HFF-Myc (cell line): ENCODE data around the gene SLC7A7.
"Not testable (repeated sequence)": the region's sequence is repeated elsewhere in the genome, so short reads cannot be mapped to it uniquely, and the experiment has no call there.

Experiments used
- DNase-seq: peaks from one replicate; pipeline ENCODE4 v3.0.0-alpha.2; 2011; ENCODE audit warnings: low read depth; ENCODE audit errors: extremely low read depth
- H3K4me3 ChIP-seq: replicated peaks from 2 replicates; pipeline ENCODE4 v1.5.1; 2011; ENCODE audit warnings: low read depth, mild to moderate bottlenecking, control low read depth, low read length
- CTCF ChIP-seq: IDR thresholded peaks from 2 replicates; pipeline ENCODE4 v1.5.1; 2012; ENCODE audit warnings: mild to moderate bottlenecking, low read depth, low read length, control low read depth; ENCODE audit errors: missing control alignments

The SLC7A7 gene

DNA sequence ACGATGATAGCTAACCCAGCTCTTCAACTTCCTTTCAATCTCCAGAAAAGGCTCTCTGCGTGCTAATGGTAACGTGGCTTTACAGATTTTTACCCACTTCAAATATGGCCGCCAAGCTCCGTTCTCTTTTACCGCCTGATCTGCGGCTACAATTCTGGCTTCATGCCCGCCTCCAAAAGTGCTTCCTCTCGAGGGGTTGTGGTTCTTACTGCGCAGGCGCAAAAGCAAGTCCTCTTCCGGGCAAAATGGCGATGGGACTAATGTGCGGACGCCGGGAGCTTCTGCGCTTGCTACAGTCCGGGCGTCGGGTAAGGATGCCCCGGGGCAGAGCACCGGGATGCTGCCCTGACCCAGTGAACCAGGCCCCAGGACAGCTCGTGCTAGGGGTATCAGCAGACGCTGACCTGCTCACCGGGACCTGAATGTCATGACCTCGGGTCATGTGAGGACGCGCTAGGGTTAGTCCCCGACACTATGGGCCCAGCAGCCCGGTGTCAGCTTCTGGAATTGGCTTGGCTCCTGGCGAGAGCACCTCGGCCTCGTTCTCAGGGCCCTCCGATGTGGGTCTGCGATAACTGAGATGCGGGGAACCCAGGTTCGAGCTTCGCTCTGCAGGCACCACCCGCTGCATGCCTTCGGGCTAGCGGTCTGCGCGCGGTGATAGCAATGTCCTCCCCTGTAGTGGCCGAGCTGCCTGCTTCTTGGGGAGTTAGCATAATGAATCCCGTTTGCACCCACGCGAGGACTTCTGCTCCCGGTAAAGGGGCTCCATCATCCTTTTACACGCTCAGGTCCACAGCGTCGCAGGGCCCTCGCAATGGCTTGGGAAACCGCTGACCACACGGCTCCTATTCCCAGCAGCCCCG, 48.5 kb downstream of the SLC7A7 start, which contains the start of gene OXA1L:
Gene OXA1L (plus strand): TSS at position 232 of the 866 bp plus-strand sequence. CDS start 14 bp downstream, at position 246.
- peak; percentile 95 for DNase-seq
- peak within 1 kb of the TSS; percentile 73 for H3K4me3 ChIP-seq
- TF ChIP-seq CTCF: no peak

DNA sequence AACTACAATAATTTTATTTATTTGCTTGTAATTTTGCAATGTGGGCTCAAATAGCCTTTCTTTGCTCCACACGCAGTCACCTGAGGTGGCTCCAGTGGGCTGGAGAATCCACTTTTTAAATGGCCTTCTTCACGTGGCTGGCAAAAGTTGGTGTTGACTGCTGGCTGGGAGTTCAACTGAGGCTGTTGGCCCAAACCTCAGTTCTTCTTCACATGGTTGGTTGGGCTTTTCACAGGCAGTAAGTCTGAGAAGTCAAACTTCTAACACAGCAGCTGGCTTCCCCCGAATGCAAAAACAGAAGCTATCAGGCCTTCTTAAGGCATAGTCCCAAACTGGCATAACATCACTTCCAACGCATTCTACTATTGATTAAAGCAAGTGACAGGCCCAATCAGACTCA, 50.9 kb downstream of the SLC7A7 start:
- TF ChIP-seq CTCF: no peak
- no peak for DNase-seq
- no peak overlapping the region for H3K4me3 ChIP-seq

- no peak for DNase-seq
- no peak overlapping the region for H3K4me3 ChIP-seq
- no peak for TF ChIP-seq CTCF
Observed at GRCh38 chr14:22761734-22762133, 53.5 kb downstream of the SLC7A7 start.

GRCh38 chr14:22757972-22758650, 57.1 kb downstream of the SLC7A7 start:
- H3K4me3 ChIP-seq, DNase-seq: not testable (repeated sequence)

DNA sequence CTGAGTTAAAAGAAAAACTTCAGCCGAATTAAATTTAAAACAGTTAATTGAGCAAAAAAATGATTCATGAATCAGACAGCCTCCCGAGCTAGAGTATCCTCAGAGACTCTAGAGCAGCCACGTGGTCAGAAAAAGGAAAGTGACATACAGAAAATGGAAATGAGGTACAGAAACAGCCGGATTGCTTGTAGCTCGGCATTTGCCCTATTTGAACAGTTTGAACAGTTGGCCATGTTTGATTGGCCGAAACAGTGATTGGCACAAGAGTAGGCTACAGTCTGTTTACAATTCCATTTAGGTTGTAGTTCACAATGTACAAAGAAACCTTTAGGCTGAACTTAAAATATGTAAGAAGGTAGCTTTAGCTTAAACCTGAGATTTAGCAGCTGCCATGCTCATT, 61.6 kb downstream of the SLC7A7 start:
- no peak for TF ChIP-seq CTCF
- DNase-seq: no peak
- no peak overlapping the region for H3K4me3 ChIP-seq

- TF ChIP-seq CTCF: no peak
- DNase-seq: no peak
- no peak overlapping the region for H3K4me3 ChIP-seq
Observed at GRCh38 chr14:22752422-22752821, 62.8 kb downstream of the SLC7A7 start.

- no peak overlapping the region for H3K4me3 ChIP-seq
- TF ChIP-seq CTCF: no peak
- DNase-seq: no peak
Observed at GRCh38 chr14:22748631-22749068, 66.6 kb downstream of the SLC7A7 start.
